Right ventricle myocardium superior (tissue), 1 donor: Measurements from ENCODE around the gene KLF17. TPM values are rescaled to one million over a fixed set of nuclear protein-coding genes. Genes with fewer than 3 reads are reported as not detected.
"Not testable (repeated sequence)": the region's sequence is repeated elsewhere in the genome, so short reads cannot be mapped to it uniquely, and the experiment has no call there.

Source experiments
- ATAC-seq: fragments of 200-7000 bp; cut with Tn5 transposase; one replicate; pipeline ENCODE4 v1.9.1; 2020; ENCODE audit warnings: mild to moderate bottlenecking; ENCODE audit not compliant: poor library complexity
- DNase-seq: peaks from one replicate; pipeline ENCODE4 v3.0.0-alpha.2; 2020
- intact Hi-C: fragments of 100-400 bp; cut with DNase I; formaldehyde crosslinking; loops from one replicate; pipeline ENCODE4 v1.11.2; 2022
- total RNA-seq: library from RNA; stranded (reverse); fragmentation: NEBNext Ultra II Directional; extraction: Animal tissue kit (Norgen Biotek cat#: 25700); gene quantifications from one replicate; pipeline ENCODE4 v1.2.1, GENCODE V29; 2021
- donor health status: DM: no; HTN: yes; CAD: no; lungs with severe emphysema.

KLF17 gene
- total RNA-seq, 1 donor from 2014 or later: not detected

GRCh38 chr1:44103270-44104131 is 15.1 kb upstream of the KLF17 start:
- intact Hi-C loops: no loop called here
- DNase-seq (no peak), ATAC-seq (no peak)

DNA sequence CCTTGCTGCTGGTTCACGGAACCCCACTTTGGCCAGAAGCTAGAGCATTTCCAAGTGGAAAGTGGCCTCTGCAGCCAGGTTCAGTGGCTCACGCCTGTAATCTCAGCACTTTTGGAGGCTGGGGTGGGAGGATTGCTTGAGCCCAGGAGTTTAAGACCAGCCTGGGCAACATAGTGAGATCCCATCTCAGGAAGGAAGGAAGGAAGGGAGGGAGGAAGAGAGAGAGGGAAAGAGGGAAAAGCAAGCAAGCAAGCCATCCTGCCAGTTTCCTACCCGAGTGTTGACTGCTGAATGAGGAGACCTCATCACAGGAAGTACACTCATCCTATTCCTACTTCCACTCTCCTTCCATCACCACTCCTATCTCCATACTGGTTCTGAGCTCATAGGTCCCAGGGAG is 12.8 kb upstream of the KLF17 start:
- ATAC-seq (no peak), DNase-seq (no peak)
- intact Hi-C loops: no loop called here

- DNase-seq: no peak
- no peak for ATAC-seq
- intact Hi-C loops: no loop called here
Observed at GRCh38 chr1:44108241-44108640, 10.4 kb upstream of the KLF17 start.

- DNase-seq (no peak), ATAC-seq (no peak)
- intact Hi-C loops: no loop called here
Observed at GRCh38 chr1:44108971-44109370, 9.7 kb upstream of the KLF17 start.

GRCh38 chr1:44110916-44111315 is 7.7 kb upstream of the KLF17 start:
- DNase-seq (no peak), ATAC-seq (no peak)
- intact Hi-C loops: no loop called here

DNA sequence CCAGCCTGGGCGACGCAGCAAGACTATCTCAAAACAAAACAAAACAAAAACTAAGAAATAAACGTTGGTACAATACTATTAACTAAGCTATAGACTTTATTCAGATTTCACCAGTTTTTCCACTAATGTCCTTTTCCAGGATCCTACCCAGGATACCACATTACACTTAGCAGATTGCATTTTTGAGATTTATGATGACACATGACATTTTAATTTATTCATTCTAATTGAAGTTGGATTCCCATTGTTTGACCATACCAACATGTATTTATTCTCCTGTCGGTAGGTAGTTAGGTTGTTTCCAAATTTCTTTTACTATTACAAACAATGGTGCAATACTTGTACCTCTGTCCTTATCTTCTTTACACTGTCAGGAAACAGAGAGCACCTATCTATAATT is 6.8 kb upstream of the KLF17 start:
- DNase-seq: no peak
- ATAC-seq: no peak
- intact Hi-C loops: no loop called here

- ATAC-seq (no peak), DNase-seq (no peak)
- intact Hi-C loops: no loop called here
Observed at GRCh38 chr1:44112486-44112885, 6.1 kb upstream of the KLF17 start.

GRCh38 chr1:44113095-44113609 is 5.5 kb upstream of the KLF17 start:
- intact Hi-C loops: no loop called here
- DNase-seq (no peak), ATAC-seq (no peak)

DNA sequence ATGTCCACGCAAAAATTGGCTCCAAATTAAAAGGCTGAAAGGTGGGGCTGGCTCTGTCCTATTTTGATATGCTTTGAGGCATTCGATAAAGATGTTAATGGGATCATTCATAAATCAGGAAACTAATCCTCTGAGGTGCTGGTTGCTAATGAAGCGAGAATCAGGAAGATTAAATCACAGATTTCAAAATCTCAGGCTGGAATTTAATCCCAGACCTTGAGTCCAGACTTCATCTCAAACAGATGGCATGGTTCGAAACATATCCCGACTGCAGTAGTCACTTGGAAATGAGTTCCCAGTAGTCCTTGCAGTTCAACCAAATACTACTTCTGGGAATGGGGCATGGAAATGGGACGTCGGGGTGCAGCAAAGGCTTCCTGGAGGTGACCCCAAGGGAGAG is 4.5 kb upstream of the KLF17 start:
- intact Hi-C loops: no loop called here
- no peak for DNase-seq
- no peak for ATAC-seq

GRCh38 chr1:44117272-44117671 is 1.3 kb upstream of the KLF17 start:
- DNase-seq, ATAC-seq, intact Hi-C loops: not testable (repeated sequence)

- DNase-seq (no peak), ATAC-seq (no peak)
- intact Hi-C loops: no loop called here
Observed at GRCh38 chr1:44119525-44119924, 904 bp downstream of the KLF17 start.

DNA sequence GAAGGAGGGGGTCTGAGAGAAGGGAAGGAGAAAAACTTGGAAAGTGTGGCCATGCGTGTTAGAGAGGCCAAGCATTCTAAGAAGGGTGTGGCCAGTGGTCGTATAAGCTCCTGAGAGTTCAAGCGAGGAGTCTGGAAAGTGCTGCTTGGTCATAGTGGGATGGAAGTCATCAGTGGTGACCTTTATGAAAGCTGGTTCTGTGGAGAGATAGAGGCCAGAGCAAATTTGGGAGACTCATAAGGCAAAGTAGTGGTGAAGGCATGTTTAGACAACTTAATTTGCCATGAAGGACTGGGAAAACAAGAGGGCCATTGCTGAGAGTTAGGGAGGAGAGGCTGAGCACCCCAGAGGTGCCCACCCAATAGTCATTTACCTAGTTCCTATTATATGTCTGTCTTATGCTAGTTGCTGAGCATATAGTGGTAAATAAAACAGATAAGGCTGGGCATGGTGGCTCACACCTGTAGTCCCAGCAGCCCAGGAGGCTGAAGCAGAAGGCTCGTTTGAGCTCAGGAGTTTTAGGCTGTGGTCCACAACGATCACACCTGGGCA is 1.9 kb downstream of the KLF17 start:
- no peak for ATAC-seq
- DNase-seq: no peak
- intact Hi-C loops: no loop called here

GRCh38 chr1:44129616-44130500 is 11.2 kb downstream of the KLF17 start:
- DNase-seq (no peak), ATAC-seq (no peak)
- intact Hi-C loops: no loop called here

GRCh38 chr1:44131411-44131810 is 12.8 kb downstream of the KLF17 start:
- DNase-seq: no peak
- intact Hi-C loops: no loop called here

DNA sequence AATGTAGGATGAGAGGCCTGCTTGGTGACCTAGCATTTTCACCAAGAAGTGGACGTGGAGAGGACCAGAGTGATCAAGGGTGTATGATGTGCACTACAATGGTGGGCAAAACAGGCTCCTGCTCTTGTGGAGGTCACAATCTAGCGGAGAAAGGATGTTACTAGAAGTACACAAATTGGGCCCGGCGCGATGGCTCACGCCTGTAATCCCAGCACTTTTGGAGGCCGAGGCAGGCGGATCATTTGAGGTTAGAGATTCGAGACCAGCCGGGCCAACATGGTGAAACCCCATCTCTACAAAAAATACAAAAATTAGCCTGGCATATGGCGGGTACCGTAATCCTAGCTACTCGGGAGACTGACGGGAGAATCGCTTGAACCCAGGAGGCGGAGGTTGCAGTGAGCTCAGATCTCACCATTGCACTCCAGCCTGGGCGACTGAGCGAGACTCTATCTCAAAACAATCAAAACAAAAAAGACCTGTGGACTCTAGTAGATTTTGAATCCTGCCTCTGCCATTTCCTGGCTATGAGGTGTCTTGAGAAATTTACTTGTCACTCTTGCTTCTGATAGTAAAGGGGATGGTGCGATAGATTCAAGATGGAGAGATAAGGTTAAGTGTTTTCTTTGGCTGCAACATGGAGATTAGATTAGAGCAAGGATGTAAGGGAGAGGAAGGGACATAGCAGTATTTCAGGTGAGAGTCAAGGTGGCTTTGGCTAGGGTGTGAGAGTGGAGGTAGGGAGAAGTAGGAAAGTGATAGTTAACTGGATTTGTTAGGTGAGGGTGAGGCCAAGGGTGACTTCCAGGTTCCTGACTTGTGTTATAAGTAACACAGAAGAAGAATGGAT is 15.7 kb downstream of the KLF17 start:
- no peak for ATAC-seq

More at GRCh38 chr1:44131411-44131810, 12.8 kb downstream of the KLF17 start:
- ATAC-seq: no peak

GRCh38 chr1:44135886-44136285 is 17.3 kb downstream of the KLF17 start:
- intact Hi-C loops: no loop called here
- ATAC-seq (no peak), DNase-seq (no peak)

More for the DNA sequence above, 15.7 kb downstream of the KLF17 start:
- intact Hi-C loops: no loop called here
- DNase-seq: no peak

GRCh38 chr1:44138239-44138638 is 19.6 kb downstream of the KLF17 start:
- DNase-seq: no peak
- ATAC-seq: no peak
- intact Hi-C loops: no loop called here

GRCh38 chr1:44139565-44139964 is 20.9 kb downstream of the KLF17 start:
- intact Hi-C loops, ATAC-seq, DNase-seq: not testable (repeated sequence)
